ENCODE measurements around the gene SLC39A9.
"Not testable (repeated sequence)": the region's sequence is repeated elsewhere in the genome, so short reads cannot be mapped to it uniquely, and the experiment has no call there.

Gene SLC39A9

GRCh38 chr14:69375182-69375581 lies 23.3 kb upstream of the SLC39A9 start:
- DNase-seq (ENCODE audit: low read depth in 1 of 2, low spot score in 1 of 2): no peak
- TF ChIP-seq JUND (IDR thresholded peaks at IDR 0.05; ENCODE audit: low read depth): no peak
- in situ Hi-C loops (cut with HindIII; ENCODE audit: low pct_unique_long_range_greater_than_20kb, low sequenced_read_pairs): no loop called here

- DNase-seq (ENCODE audit: low read depth in 1 of 2, low spot score in 1 of 2): no peak
- TF ChIP-seq JUND (IDR thresholded peaks at IDR 0.05; ENCODE audit: low read depth): no peak
Observed at GRCh38 chr14:69375722-69376121, 22.8 kb upstream of the SLC39A9 start.

GRCh38 chr14:69376439-69376838 lies 22.1 kb upstream of the SLC39A9 start:
- in situ Hi-C loops (cut with HindIII; ENCODE audit: low pct_unique_long_range_greater_than_20kb, low sequenced_read_pairs): no loop called here
- DNase-seq (ENCODE audit: low read depth in 1 of 2, low spot score in 1 of 2): no peak
- TF ChIP-seq JUND (IDR thresholded peaks at IDR 0.05; ENCODE audit: low read depth): no peak

More at GRCh38 chr14:69375722-69376121, 22.8 kb upstream of the SLC39A9 start:
- in situ Hi-C loops (cut with HindIII; ENCODE audit: low pct_unique_long_range_greater_than_20kb, low sequenced_read_pairs): no loop called here

- in situ Hi-C loops (cut with HindIII; ENCODE audit: low pct_unique_long_range_greater_than_20kb, low sequenced_read_pairs): no loop called here
- no peak for TF ChIP-seq JUND (IDR thresholded peaks at IDR 0.05; ENCODE audit: low read depth)
- no peak for DNase-seq (ENCODE audit: low read depth in 1 of 2, low spot score in 1 of 2)
Observed at GRCh38 chr14:69378274-69378673, 20.2 kb upstream of the SLC39A9 start.

GRCh38 chr14:69387311-69387710 lies 11.2 kb upstream of the SLC39A9 start:
- no peak for TF ChIP-seq JUND (IDR thresholded peaks at IDR 0.05; ENCODE audit: low read depth)
- DNase-seq (ENCODE audit: low read depth in 1 of 2, low spot score in 1 of 2): no peak
- in situ Hi-C loops (cut with HindIII; ENCODE audit: low pct_unique_long_range_greater_than_20kb, low sequenced_read_pairs): no loop called here

GRCh38 chr14:69391400-69391799 lies 7.1 kb upstream of the SLC39A9 start:
- in situ Hi-C loops (cut with HindIII; ENCODE audit: low pct_unique_long_range_greater_than_20kb, low sequenced_read_pairs): not testable (repeated sequence)

GRCh38 chr14:69392481-69392880 lies 6.0 kb upstream of the SLC39A9 start:
- in situ Hi-C loops (cut with HindIII; ENCODE audit: low pct_unique_long_range_greater_than_20kb, low sequenced_read_pairs): no loop called here
- no peak for DNase-seq (ENCODE audit: low read depth in 1 of 2, low spot score in 1 of 2)
- TF ChIP-seq JUND (IDR thresholded peaks at IDR 0.05; ENCODE audit: low read depth): no peak

More at GRCh38 chr14:69391400-69391799, 7.1 kb upstream of the SLC39A9 start:
- DNase-seq (ENCODE audit: low read depth in 1 of 2, low spot score in 1 of 2): not testable (repeated sequence)

- in situ Hi-C loops (cut with HindIII; ENCODE audit: low pct_unique_long_range_greater_than_20kb, low sequenced_read_pairs): no loop called here
Observed at GRCh38 chr14:69395929-69396328, 2.6 kb upstream of the SLC39A9 start.

GRCh38 chr14:69398818-69399210 lies 322 bp downstream of the SLC39A9 start:
- no peak for TF ChIP-seq JUND (IDR thresholded peaks at IDR 0.05; ENCODE audit: low read depth)
- in situ Hi-C loops (cut with HindIII; ENCODE audit: low pct_unique_long_range_greater_than_20kb, low sequenced_read_pairs): no loop called here
- DNase-seq (ENCODE audit: low read depth in 1 of 2, low spot score in 1 of 2): no peak

More at GRCh38 chr14:69395929-69396328, 2.6 kb upstream of the SLC39A9 start:
- no peak for TF ChIP-seq JUND (IDR thresholded peaks at IDR 0.05; ENCODE audit: low read depth)
- DNase-seq (ENCODE audit: low read depth in 1 of 2, low spot score in 1 of 2): no peak

GRCh38 chr14:69399750-69400149 lies 1.3 kb downstream of the SLC39A9 start:
- in situ Hi-C loops (cut with HindIII; ENCODE audit: low pct_unique_long_range_greater_than_20kb, low sequenced_read_pairs): no loop called here
- DNase-seq (ENCODE audit: low read depth in 1 of 2, low spot score in 1 of 2): no peak
- TF ChIP-seq JUND (IDR thresholded peaks at IDR 0.05; ENCODE audit: low read depth): no peak

GRCh38 chr14:69400154-69400553 lies 1.7 kb downstream of the SLC39A9 start:
- no peak for TF ChIP-seq JUND (IDR thresholded peaks at IDR 0.05; ENCODE audit: low read depth)
- DNase-seq (ENCODE audit: low read depth in 1 of 2, low spot score in 1 of 2): no peak
- in situ Hi-C loops (cut with HindIII; ENCODE audit: low pct_unique_long_range_greater_than_20kb, low sequenced_read_pairs): no loop called here

- in situ Hi-C loops (cut with HindIII; ENCODE audit: low pct_unique_long_range_greater_than_20kb, low sequenced_read_pairs): no loop called here
- no peak for DNase-seq (ENCODE audit: low read depth in 1 of 2, low spot score in 1 of 2)
- no peak for TF ChIP-seq JUND (IDR thresholded peaks at IDR 0.05; ENCODE audit: low read depth)
Observed at GRCh38 chr14:69401841-69402240, 3.3 kb downstream of the SLC39A9 start.

GRCh38 chr14:69404478-69404877 lies 6.0 kb downstream of the SLC39A9 start:
- in situ Hi-C loops (cut with HindIII; ENCODE audit: low pct_unique_long_range_greater_than_20kb, low sequenced_read_pairs): no loop called here
- no peak for DNase-seq (ENCODE audit: low read depth in 1 of 2, low spot score in 1 of 2)
- no peak for TF ChIP-seq JUND (IDR thresholded peaks at IDR 0.05; ENCODE audit: low read depth)

GRCh38 chr14:69404883-69405282 lies 6.4 kb downstream of the SLC39A9 start:
- no peak for DNase-seq (ENCODE audit: low read depth in 1 of 2, low spot score in 1 of 2)
- in situ Hi-C loops (cut with HindIII; ENCODE audit: low pct_unique_long_range_greater_than_20kb, low sequenced_read_pairs): no loop called here
- no peak for TF ChIP-seq JUND (IDR thresholded peaks at IDR 0.05; ENCODE audit: low read depth)

All from T47D (cell line).